Neural progenitor cell (in vitro differentiated cells): ENCODE results near the gene PMVK. TPM values are rescaled to one million over a fixed set of nuclear protein-coding genes. Genes with fewer than 3 reads are reported as not detected.

Experiments used
- DNase-seq: peaks from one replicate; pipeline ENCODE4 v3.0.0-alpha.2; 2016; ENCODE audit warnings: low spot score
- H2AFZ ChIP-seq: fragments of 200-600 bp; sonication (generic); replicated peaks from 2 replicates; pipeline ENCODE4 v1.6.1; 2016; ENCODE audit warnings: antibody characterized with exemption
- H3F3A ChIP-seq: fragments of 200-600 bp; sonication (generic); 2 replicates; pipeline ENCODE4 v1.6.1; 2016; ENCODE audit warnings: antibody characterized with exemption, low read depth
- H3K27ac ChIP-seq: fragments of 200-600 bp; sonication (generic); 2 replicates; pipeline ENCODE4 v1.5.1; 2016; ENCODE audit warnings: mild to moderate bottlenecking
- H3K27me3 ChIP-seq: fragments of 200-600 bp; sonication (generic); 2 replicates; pipeline ENCODE4 v1.6.1; 2016; ENCODE audit warnings: mild to moderate bottlenecking, moderate library complexity
- H3K36me3 ChIP-seq: fragments of 200-600 bp; sonication (generic); 2 replicates; pipeline ENCODE4 v1.5.1; 2016
- H3K4me1 ChIP-seq: fragments of 200-600 bp; sonication (generic); 2 replicates; pipeline ENCODE4 v1.6.1; 2016; ENCODE audit warnings: mixed run types
- H3K4me2 ChIP-seq: fragments of 200-600 bp; sonication (generic); 2 replicates; pipeline ENCODE4 v1.6.1; 2016
- H3K4me3 ChIP-seq: fragments of 200-600 bp; sonication (generic); 2 replicates; pipeline ENCODE4 v1.5.1; 2016
- H3K79me2 ChIP-seq: fragments of 200-600 bp; sonication (generic); 2 replicates; pipeline ENCODE4 v1.6.1; 2016; ENCODE audit warnings: low read depth
- H3K9ac ChIP-seq: fragments of 200-600 bp; sonication (generic); 2 replicates; pipeline ENCODE4 v1.6.1; 2016
- H3K9me3 ChIP-seq: fragments of 200-600 bp; sonication (generic); 2 replicates; pipeline ENCODE4 v1.5.1; 2016; ENCODE audit warnings: low read depth
- H4K20me1 ChIP-seq: fragments of 200-600 bp; sonication (generic); 2 replicates; pipeline ENCODE4 v1.6.1; 2016; ENCODE audit warnings: low read depth
- H3K27ac Mint-ChIP-seq: 3 replicates; pipeline ENCODE4 v1.8.0; 2021; ENCODE audit warnings: mixed read lengths
- H3K27me3 Mint-ChIP-seq: 2 replicates; pipeline ENCODE4 v1.8.0; 2022; ENCODE audit warnings: low read depth, mild to moderate bottlenecking, inconsistent platforms, moderate library complexity, mixed read lengths; ENCODE audit not compliant: insufficient read depth
- H3K36me3 Mint-ChIP-seq: 3 replicates; pipeline ENCODE4 v1.8.0; 2021; ENCODE audit warnings: mixed read lengths
- H3K4me1 Mint-ChIP-seq: 3 replicates; pipeline ENCODE4 v1.8.0; 2021; ENCODE audit warnings: mixed read lengths
- H3K4me3 Mint-ChIP-seq: 3 replicates; pipeline ENCODE4 v1.8.0; 2021; ENCODE audit warnings: mild to moderate bottlenecking, moderate library complexity, mixed read lengths
- H3K9me3 Mint-ChIP-seq: 3 replicates; pipeline ENCODE4 v1.8.0; 2020; ENCODE audit warnings: mixed read lengths
- EZH2 ChIP-seq: fragments of 200-600 bp; sonication (generic); IDR thresholded peaks from 2 replicates; pipeline ENCODE4 v1.6.1; 2017; ENCODE audit warnings: antibody characterized with exemption, mild to moderate bottlenecking, moderate library complexity
- EZH2phosphoT487 ChIP-seq: fragments of 200-600 bp; sonication (generic); IDR thresholded peaks from 2 replicates; pipeline ENCODE4 v1.6.1; 2017; ENCODE audit warnings: antibody characterized with exemption
- total RNA-seq: library from RNA; depleted of rRNA; stranded (reverse); fragments of >200 nt; gene quantifications from 2 replicates; pipeline ENCODE4 v1.2.3, GENCODE V29; 2015; ENCODE audit warnings: low replicate concordance
- TF ChIP-seq, protein P1 (sequence below): fragments of 200-600 bp; sonication (generic); IDR thresholded peaks from 2 replicates; pipeline ENCODE4 v1.5.1; 2017; ENCODE audit warnings: antibody characterized with exemption, mild to moderate bottlenecking

Gene PMVK
- total RNA-seq, 1 donor from 2014 or later = 4.3 TPM

GRCh38 chr1:154940213-154940560, 3.7 kb upstream of the PMVK start:
- no peak overlapping the region for H2AFZ ChIP-seq
- H4K20me1 ChIP-seq = peaks cover 5% of the 10 kb centered on the region
- no peaks in the 10 kb centered on the region for H3K36me3 ChIP-seq
- no peaks in the 10 kb centered on the region for H3K9me3 Mint-ChIP-seq
- peaks cover 11% of the 10 kb centered on the region for H3K27me3 Mint-ChIP-seq
- H3K27ac Mint-ChIP-seq = peak overlapping the region; percentile 98
- no peak overlapping the region for H3K4me3 ChIP-seq
- no peaks in the 10 kb centered on the region for H3K9me3 ChIP-seq
- H3K4me3 Mint-ChIP-seq = peak overlapping the region; percentile 73
- H3K36me3 Mint-ChIP-seq = no peaks in the 10 kb centered on the region
- H3F3A ChIP-seq = peaks cover 36% of the 10 kb centered on the region
- peaks cover 64% of the 10 kb centered on the region for H3K4me1 Mint-ChIP-seq
- H3K4me2 ChIP-seq = peak overlapping the region; percentile 56
- no peak for TF ChIP-seq EZH2
- no peak for TF ChIP-seq EZH2phosphoT487
- TF ChIP-seq, protein P1, sequence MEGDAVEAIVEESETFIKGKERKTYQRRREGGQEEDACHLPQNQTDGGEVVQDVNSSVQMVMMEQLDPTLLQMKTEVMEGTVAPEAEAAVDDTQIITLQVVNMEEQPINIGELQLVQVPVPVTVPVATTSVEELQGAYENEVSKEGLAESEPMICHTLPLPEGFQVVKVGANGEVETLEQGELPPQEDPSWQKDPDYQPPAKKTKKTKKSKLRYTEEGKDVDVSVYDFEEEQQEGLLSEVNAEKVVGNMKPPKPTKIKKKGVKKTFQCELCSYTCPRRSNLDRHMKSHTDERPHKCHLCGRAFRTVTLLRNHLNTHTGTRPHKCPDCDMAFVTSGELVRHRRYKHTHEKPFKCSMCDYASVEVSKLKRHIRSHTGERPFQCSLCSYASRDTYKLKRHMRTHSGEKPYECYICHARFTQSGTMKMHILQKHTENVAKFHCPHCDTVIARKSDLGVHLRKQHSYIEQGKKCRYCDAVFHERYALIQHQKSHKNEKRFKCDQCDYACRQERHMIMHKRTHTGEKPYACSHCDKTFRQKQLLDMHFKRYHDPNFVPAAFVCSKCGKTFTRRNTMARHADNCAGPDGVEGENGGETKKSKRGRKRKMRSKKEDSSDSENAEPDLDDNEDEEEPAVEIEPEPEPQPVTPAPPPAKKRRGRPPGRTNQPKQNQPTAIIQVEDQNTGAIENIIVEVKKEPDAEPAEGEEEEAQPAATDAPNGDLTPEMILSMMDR = no peak
- no peak overlapping the region for H3K9ac ChIP-seq
- H3K27ac ChIP-seq = no peak overlapping the region
- no peak for DNase-seq
- H3K79me2 ChIP-seq = peaks cover 9% of the 10 kb centered on the region
- peaks cover 26% of the 10 kb centered on the region for H3K4me1 ChIP-seq
- no peaks in the 10 kb centered on the region for H3K27me3 ChIP-seq

- Histone ChIP-seq H3K9me3 (no peaks in the 10 kb centered on the region), H3K27me3 (no peaks in the 10 kb centered on the region), H4K20me1 (peaks cover under 1% of the 10 kb centered on the region), H3K4me3 (no peak overlapping the region), H3K9ac (no peak overlapping the region), H3K27ac (no peak overlapping the region), H3K36me3 (no peaks in the 10 kb centered on the region), H3K4me1 (peaks cover 26% of the 10 kb centered on the region), H3K4me2 (no peak overlapping the region), H3K79me2 (peaks cover 10% of the 10 kb centered on the region), H2AFZ (no peak overlapping the region), H3F3A (peaks cover 25% of the 10 kb centered on the region)
- Mint-ChIP-seq H3K36me3 (no peaks in the 10 kb centered on the region), H3K4me3 (peak overlapping the region; percentile 77), H3K4me1 (peaks cover 62% of the 10 kb centered on the region), H3K9me3 (no peaks in the 10 kb centered on the region), H3K27me3 (peaks cover 13% of the 10 kb centered on the region), H3K27ac (peak overlapping the region; percentile 42)
- TF ChIP-seq EZH2 (no peak), EZH2phosphoT487 (no peak)
- TF ChIP-seq, protein P1 = no peak
- no peak for DNase-seq
Measured at GRCh38 chr1:154938604-154939399, 2.3 kb upstream of the PMVK start.

GRCh38 chr1:154937988-154938386, 1.5 kb upstream of the PMVK start:
- Histone ChIP-seq H3K36me3 (no peaks in the 10 kb centered on the region), H3K27ac (no peak overlapping the region), H2AFZ (no peak overlapping the region), H3K4me3 (no peak overlapping the region), H3K27me3 (no peaks in the 10 kb centered on the region), H3K4me1 (peaks cover 26% of the 10 kb centered on the region), H3K9ac (no peak overlapping the region), H4K20me1 (no peaks in the 10 kb centered on the region), H3K9me3 (no peaks in the 10 kb centered on the region), H3K4me2 (peak overlapping the region; percentile 81), H3F3A (peaks cover 25% of the 10 kb centered on the region), H3K79me2 (peaks cover 10% of the 10 kb centered on the region)
- Mint-ChIP-seq H3K4me3 (peak overlapping the region; percentile 94), H3K27ac (peak overlapping the region; percentile 100), H3K36me3 (no peaks in the 10 kb centered on the region), H3K27me3 (peaks cover 15% of the 10 kb centered on the region), H3K4me1 (peaks cover 56% of the 10 kb centered on the region), H3K9me3 (no peaks in the 10 kb centered on the region)
- no peak for TF ChIP-seq EZH2phosphoT487
- TF ChIP-seq, protein P1 = no peak
- no peak for TF ChIP-seq EZH2
- no peak for DNase-seq
